HK-2 (cell line): ENCODE results near the gene CGB5.
"Not testable (repeated sequence)": the region's sequence is repeated elsewhere in the genome, so short reads cannot be mapped to it uniquely, and the experiment has no call there.

Experiments
- DNase-seq: peaks from one replicate; pipeline ENCODE4 v3.0.0-alpha.2; 2018; ENCODE audit not compliant: unreplicated experiment

The CGB5 gene

DNA sequence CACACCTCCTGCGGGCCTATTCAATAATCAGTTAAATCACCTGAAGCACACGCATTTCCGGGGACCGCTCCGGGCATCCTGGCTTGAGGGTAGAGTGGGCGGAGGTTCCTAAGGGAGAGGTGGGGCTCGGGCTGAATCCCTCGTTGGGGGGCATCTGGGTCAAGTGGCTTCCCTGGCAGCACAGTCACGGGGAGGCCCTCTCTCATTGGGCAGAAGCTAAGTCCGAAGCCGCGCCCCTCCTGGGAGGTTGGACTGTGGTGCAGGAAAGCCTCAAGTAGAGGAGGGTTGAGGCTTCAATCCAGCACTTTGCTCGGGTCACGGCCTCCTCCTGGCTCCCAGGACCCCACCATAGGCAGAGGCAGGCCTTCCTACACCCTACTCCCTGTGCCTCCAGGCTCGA, at the start of gene CGB5:
CGB5 (plus strand) TSS at position 301 of the 400 bp plus-strand sequence. CDS start 362 bp downstream, outside the sequence.
- not testable (repeated sequence) for DNase-seq

DNA sequence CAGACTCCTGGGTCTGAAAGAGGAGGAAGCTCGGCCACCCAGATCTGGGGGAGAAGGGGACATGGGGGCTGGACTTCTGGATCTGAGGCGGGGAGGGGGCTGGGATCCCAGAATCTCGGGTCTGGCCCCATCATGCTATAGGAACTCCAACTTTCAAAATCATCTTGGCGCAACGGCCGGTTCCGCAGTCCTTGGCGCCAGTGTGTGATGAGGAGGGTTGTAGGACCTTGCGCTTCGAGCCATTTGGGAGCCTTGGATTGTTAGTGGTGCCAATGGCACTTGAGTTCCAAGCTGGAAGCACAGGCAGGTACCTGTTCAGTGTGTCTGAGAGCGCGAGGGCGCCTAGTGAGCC, 49.6 kb upstream of the CGB5 start:
- no peak for DNase-seq

- peak; percentile 81 for DNase-seq
Measured at GRCh38 chr19:48997972-48998371, 45.7 kb upstream of the CGB5 start.

GRCh38 chr19:48999481-49000325, 43.9 kb upstream of the CGB5 start:
- DNase-seq: peak; percentile 53

DNA sequence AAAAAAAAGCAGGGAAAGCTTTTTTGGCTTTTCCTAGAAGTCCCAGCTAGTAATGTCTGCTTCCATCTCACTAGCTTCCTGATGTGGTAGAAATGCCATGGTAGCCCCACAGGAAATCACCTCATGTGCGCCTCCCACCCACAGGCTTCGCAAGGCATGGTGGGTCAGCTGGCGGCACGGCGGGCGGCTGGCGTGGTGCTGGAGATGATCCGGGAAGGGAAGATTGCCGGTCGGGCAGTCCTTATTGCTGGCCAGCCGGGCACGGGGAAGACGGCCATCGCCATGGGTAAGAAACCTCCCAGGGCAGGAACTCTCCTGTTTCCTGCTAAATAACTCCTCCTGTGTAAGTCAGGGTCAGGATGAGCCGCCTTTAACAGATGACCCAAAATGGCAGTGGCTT, 39.5 kb upstream of the CGB5 start:
- no peak for DNase-seq

DNA sequence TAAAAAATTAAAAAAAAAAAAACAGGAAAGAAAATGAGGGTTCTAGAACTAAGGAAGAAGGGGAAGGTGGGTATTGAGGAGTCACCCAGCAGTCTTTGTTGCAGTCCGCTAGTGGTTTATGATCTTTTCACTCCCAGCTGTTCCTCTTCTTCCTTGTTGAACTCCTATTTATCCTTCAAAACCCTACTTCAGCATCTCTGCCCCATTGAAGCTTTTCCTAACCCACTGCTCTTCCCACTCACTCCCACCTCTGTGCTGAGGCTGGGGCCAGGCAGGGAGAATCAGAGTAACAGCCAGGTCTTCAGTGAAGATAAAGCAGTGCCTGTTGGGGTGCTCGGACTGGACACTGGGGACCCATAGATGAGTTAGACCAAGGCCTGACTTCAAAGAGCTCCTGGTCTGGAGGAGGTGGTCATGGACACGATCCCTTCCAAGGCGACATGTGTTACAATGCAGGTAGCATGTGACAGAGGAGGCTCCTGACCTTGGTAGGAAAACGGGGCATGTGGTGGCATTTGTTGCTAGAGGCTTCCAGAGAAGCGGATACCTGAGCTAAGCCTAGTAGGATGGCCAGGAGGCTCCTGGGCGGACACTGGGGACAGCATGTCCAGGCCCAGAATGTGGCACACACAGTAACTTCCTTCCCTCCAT, 38.6 kb upstream of the CGB5 start:
- no peak for DNase-seq

DNA sequence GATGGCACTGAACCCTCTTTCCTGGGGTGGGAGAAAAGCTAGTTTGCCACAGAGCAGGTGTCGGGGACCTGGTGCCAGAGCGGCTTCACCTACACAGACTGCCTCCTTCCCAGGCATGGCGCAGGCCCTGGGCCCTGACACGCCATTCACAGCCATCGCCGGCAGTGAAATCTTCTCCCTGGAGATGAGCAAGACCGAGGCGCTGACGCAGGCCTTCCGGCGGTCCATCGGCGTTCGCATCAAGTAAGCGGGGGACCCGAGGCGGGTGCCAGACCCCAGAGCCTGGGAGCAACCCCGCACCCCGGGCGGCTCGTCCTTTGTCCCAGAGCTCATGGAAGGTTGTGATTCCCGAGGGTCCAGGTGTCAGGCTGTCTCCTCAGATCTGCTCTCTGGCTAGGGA, 36.7 kb upstream of the CGB5 start:
- DNase-seq: no peak

- DNase-seq: no peak
Measured at GRCh38 chr19:49009828-49010227, 33.8 kb upstream of the CGB5 start.

DNA sequence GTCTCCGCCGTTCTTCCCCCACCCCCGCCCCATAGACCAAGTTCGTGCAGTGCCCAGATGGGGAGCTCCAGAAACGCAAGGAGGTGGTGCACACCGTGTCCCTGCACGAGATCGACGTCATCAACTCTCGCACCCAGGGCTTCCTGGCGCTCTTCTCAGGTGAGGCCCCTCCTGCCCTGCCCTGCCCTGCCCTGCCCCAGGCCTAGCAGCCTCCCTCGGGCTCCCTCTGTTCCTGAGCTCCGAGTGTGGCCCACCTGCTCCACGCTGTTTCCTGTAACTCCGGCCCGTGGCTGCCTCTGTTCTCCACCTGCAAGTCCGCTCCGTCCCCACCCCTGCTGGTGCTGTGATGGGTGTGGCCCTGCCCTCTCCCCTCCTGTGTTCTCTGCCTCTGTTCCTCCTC, 33.2 kb upstream of the CGB5 start:
- DNase-seq: no peak

- no peak for DNase-seq
Measured at GRCh38 chr19:49011194-49011593, 32.5 kb upstream of the CGB5 start.

DNA sequence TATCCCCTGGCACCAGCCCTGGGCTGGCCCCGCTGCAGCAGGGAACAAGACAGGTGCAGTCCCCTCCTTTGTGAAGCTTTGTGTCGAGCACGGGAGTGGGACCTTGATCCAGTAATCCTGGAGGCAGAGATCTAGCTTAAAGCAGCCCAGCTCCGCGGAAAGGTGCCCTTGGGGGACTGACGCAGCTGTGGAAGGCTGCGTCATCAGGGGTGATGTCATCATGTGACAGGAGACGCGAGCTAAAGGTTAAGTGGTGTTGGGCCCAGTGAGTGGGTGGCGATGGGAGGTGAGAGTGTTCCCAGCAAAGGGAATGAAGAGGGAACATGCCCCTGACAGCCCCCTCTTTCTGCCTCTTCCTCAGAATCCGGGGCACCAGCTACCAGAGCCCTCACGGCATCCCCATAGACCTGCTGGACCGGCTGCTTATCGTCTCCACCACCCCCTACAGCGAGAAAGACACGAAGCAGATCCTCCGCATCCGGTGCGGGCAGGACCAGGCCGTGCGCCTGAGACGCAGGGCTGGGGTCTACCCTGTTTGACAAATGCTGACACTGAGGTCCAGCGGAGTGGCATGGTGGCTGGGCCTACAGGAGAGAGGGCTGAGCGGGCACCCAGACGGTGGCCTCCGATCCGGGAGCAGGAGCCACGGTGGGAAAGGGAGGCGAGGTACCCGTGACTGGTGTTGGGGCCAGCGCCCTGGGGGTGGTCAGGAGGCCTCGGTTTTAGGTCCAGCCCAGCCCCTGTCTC, 29.4 kb upstream of the CGB5 start:
- no peak for DNase-seq

- DNase-seq: no peak
Measured at GRCh38 chr19:49014870-49015255, 28.8 kb upstream of the CGB5 start.

DNA sequence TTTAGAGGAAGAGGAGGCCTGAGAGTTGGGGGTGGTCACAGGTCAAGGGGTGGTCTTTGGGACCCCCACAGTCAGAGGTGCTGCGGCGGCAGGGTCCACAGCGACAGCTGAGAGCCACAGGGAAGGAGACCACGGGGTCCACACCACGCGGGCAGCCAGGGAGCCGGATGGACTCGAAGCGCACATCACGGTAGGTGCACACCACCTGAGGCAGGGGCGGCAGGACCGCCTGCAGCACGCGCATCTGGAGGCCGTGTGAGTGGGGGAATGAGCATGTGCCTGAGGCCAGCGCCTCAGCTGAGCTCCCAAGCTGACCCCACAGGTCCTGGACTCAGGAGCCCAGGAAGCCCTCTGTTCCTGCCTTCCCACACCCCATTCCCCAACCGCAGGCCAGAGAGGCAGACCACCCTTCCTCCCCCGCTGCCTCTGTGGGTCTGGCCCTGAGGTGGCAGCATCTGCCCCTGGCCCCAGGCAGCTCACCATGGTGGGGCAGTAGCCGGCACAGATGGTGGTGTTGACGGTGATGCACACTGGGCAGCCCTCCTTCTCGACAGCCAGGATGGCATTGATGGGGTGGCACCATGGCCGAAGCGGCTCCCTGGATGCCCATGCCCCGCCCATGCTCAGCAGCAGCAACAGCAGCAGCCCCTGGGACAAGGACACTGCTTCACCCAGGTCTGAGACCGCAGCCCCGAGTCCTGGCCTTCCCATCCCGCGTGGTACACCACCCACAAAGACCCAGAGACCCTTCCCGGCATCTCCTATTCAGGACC, 27.4 kb upstream of the CGB5 start:
- no peak for DNase-seq

GRCh38 chr19:49017041-49017665, 26.5 kb upstream of the CGB5 start, which contains the start of gene LHB:
Gene LHB (minus strand): TSS chr19:49017091. CDS start chr19:49017081, 10 bp downstream.
- DNase-seq: no peak

DNA sequence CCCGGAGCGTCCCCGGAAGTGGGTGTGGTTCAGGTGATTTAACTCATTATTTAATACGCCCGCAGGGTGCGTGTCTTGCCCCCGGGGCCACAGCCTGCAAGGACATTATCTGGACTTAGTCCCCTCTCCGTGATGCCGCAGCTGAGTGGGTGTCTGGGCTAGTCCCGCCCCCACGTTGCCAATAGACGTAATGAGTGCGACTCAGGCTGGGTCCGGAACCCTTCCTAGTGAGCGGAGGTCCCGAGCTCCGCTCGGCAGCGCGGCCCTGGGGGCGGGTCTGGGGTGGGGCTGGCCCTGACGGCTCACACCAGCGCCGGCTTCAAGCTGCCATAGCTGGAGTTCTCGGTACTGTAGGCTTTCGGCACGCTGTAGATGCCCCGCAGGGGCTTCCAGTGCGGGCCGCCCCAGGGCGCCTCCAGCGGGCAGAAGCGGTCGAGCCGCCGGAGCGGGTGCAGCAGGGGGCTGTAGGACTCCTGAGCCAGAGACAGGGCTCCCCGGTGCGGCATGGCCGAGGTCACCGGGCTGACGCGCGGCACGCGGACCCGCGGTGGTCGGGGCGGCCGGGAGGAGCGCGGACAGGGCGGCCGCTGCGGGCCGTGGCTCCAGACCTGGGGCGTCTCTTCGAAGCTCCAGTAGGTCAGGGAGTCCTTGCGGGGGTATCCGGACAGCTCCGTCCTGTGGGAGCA, 25.8 kb upstream of the CGB5 start:
- DNase-seq: no peak

DNA sequence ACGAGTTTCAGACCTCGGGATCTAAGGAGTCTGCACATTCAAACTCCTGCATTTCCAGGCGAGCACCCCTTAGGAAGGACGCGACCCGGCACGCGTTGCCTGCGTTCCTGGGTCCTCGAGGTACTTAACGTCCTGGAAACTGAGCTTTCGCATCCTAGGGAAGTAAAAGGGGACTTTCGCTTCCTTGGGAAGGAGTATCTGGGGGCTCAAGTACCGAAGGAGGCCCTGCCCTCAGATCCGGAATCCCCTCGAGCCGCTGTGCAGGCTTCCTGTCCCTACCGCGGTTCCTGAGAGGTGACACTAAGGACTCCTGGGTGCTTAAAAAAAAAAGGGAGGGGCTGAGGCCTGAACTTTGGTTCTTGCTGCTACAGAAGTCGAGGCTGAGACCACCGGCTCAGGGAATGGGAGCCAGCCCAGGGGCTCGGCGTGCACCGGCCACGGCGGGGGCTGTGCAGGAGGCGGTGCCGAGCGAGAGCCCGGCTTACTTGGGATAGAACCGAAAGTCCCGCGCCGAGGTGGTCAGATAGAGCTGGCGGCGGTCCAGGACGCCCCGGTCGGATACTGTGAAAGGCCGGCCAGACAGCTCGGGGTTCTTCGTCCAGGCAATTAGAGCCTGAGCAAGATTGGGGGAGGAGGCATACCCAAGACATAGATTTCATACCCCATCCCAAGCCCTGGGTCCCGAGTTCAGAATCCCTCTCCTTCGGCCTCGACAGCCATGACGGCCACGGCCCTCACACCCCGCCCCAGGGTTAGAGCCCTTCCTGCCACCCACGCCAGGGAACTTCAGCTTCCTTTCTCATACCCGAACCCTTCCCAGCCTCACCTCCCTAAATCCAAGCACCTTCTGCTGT, 25.0 kb upstream of the CGB5 start:
- not testable (repeated sequence) for DNase-seq

DNA sequence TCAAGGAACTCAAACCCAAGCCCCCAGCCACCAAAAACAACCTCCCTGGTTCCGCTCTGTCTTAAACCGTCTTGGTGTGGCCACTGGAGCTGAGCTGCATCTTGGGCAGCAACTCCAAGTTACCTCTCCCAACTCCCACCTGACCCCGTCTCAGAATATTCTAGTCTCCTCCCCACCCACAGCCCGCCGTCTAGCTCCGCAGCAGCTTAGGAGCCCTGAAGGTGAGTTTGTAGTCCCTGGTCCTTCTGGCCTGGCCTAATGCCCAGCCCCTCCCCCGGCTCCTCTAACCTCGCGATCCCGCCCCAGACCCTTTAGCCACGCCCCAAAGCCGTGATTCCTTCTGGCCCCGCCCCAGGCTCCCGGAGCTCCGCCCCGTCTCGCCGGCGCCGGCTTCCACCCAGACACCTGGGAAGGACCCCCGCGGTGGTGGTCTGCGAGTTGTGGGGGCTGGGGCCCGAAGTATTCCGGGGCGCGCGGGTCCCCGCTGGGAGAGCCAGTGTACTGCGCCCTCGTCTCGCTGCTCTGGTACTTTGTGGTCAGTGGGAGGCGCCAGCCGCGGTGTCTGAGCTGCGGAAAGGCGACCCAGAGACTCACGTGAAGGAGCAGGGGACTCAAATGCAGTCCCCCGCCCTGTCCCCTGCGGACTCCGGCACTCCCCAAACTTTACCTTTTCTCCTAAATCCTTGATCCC, 24.3 kb upstream of the CGB5 start:
- peak; percentile 64 for DNase-seq

- peak; percentile 60 for DNase-seq
Measured at GRCh38 chr19:49020342-49020741, 23.3 kb upstream of the CGB5 start.
